PFSK-1 (cell line): ENCODE data around the gene KIAA1549.

Experiments
- FOXP2 ChIP-seq: optimal IDR thresholded peaks from 2 replicates; pipeline ENCODE3; 2011; ENCODE audit warnings: borderline replicate concordance, control low read depth, inconsistent platforms; ENCODE audit not compliant: insufficient read depth; ENCODE audit errors: extremely low read length, extremely low read depth
- POLR2AphosphoS5 ChIP-seq: IDR thresholded peaks from 2 replicates; pipeline ENCODE4 v1.6.1; 2012; ENCODE audit warnings: low read depth, mild to moderate bottlenecking, control low read depth, low read length, moderate library complexity
- REST ChIP-seq, 2 experiments: IDR thresholded peaks; 2 replicates each; pipeline versions ENCODE4 v1.6.1 to v1.8.0; 2011 to 2012; ENCODE audit warnings: low read depth in 2 of 2, low read length in 2 of 2, control low read depth in 1 of 2, inconsistent platforms in 1 of 2, mild to moderate bottlenecking in 1 of 2, moderate library complexity in 1 of 2; ENCODE audit not compliant: insufficient read depth in 1 of 2
- SIN3A ChIP-seq: IDR thresholded peaks from 2 replicates; pipeline ENCODE4 v1.6.1; 2012; ENCODE audit warnings: mild to moderate bottlenecking, low read length, moderate library complexity, borderline replicate concordance; ENCODE audit not compliant: insufficient read depth
- TAF1 ChIP-seq: IDR thresholded peaks from 2 replicates; pipeline ENCODE4 v1.6.1; 2012; ENCODE audit warnings: low read length, control low read depth, borderline replicate concordance; ENCODE audit not compliant: insufficient read depth

KIAA1549 gene

DNA sequence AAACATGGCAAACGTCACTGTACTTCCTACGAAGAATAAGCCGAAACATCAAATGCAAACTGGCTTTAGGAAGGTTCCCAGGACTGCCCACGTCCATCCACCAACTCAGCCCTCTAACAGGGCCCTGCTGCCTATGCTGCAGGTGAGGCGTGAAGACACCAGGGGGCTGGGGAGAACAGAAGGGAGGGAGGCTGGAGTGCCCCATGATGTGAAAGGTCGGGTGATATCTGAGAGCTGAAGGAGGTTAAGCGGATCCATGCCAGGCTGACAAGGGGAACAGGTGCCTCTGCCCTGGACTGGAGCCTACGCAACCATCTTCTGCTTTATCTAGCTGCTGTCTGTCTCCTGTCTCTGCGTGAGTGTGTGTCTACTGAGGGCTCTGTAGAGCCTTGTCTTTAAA lies 143.0 kb downstream of the KIAA1549 start:
- TF ChIP-seq REST (IDR thresholded peaks at IDR 0.05; ENCODE audit: insufficient read depth in 1 of 2, low read depth in 2 of 2, low read length in 2 of 2), result no peak
- no peak for TF ChIP-seq FOXP2

DNA sequence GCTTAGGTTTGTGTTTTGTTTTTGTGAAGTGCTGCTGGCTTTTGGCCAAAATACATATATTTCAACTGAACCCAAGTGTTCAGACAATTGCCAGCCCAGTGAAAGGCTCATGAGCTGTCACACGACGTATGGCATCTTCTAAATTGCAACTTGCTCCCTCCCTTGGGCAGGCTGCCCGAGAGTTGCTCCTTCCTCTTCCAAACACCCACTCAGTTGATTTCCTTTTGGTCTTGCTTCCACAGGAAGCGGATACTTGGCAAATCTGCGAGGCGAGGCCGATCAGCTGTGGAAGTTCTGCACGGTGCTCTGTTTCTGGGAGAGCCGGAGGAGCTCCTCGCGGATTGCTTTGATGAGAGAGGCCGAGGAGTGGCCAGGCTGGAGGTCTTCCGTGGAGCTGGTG lies 143.6 kb downstream of the KIAA1549 start:
- no peak for TF ChIP-seq TAF1
- TF ChIP-seq FOXP2, result no peak
- TF ChIP-seq SIN3A, result no peak
- no peak for TF ChIP-seq REST (IDR thresholded peaks at IDR 0.05; ENCODE audit: insufficient read depth in 1 of 2, low read depth in 2 of 2, low read length in 2 of 2)
- TF ChIP-seq POLR2AphosphoS5, result no peak

GRCh38 chr7:138835087-138835486 lies 146.1 kb downstream of the KIAA1549 start:
- TF ChIP-seq FOXP2 (no peak), SIN3A (no peak), REST (IDR thresholded peaks at IDR 0.05; ENCODE audit: insufficient read depth in 1 of 2, low read depth in 2 of 2, low read length in 2 of 2) (no peak), TAF1 (no peak), POLR2AphosphoS5 (no peak)

- no peak for TF ChIP-seq SIN3A
- TF ChIP-seq POLR2AphosphoS5, result no peak
- no peak for TF ChIP-seq TAF1
- TF ChIP-seq FOXP2, result no peak
- no peak for TF ChIP-seq REST (IDR thresholded peaks at IDR 0.05; ENCODE audit: insufficient read depth in 1 of 2, low read depth in 2 of 2, low read length in 2 of 2)
These were observed 146.6 kb downstream of the KIAA1549 start for GRCh38 chr7:138834583-138834982.

GRCh38 chr7:138833596-138833995 lies 147.6 kb downstream of the KIAA1549 start:
- no peak for TF ChIP-seq POLR2AphosphoS5
- TF ChIP-seq FOXP2, result no peak
- no peak for TF ChIP-seq REST (IDR thresholded peaks at IDR 0.05; ENCODE audit: insufficient read depth in 1 of 2, low read depth in 2 of 2, low read length in 2 of 2)
- no peak for TF ChIP-seq TAF1
- no peak for TF ChIP-seq SIN3A
